Right atrium auricular region (tissue), 2 donors: Measurements from ENCODE around the gene TGIF1. TPM values are rescaled to one million over a fixed set of nuclear protein-coding genes. Genes with fewer than 3 reads are reported as not detected.

Experiments
- DNase-seq: peaks from one replicate; pipeline ENCODE4 v3.0.0-alpha.2; 2019; ENCODE audit warnings: low spot score
- H3K27ac ChIP-seq, 2 donors: fragments of 200-600 bp; sonication (generic); 1 replicate in 1 of 2; 2 replicates in 1 of 2; pipeline ENCODE4 v1.5.1; 2016 to 2019
- H3K27me3 ChIP-seq, 2 donors: fragments of 200-600 bp; sonication (generic); one replicate each; pipeline versions ENCODE4 v1.5.1 to v1.6.0; 2017 to 2019
- H3K36me3 ChIP-seq: fragments of 200-600 bp; sonication (generic); one replicate; pipeline ENCODE4 v1.5.1; 2016
- H3K4me1 ChIP-seq, 2 donors: fragments of 200-600 bp; sonication (generic); one replicate each; pipeline versions ENCODE4 v1.5.1 to v1.6.0; 2017 to 2019
- H3K4me3 ChIP-seq, 2 donors: fragments of 200-600 bp; sonication (generic); 1 replicate in 1 of 2; 2 replicates in 1 of 2; pipeline ENCODE4 v1.5.1; 2017 to 2019; ENCODE audit warnings: mild to moderate bottlenecking in 1 of 2, moderate library complexity in 1 of 2
- H3K9me3 ChIP-seq, 2 donors: fragments of 200-600 bp; sonication (generic); one replicate each; pipeline ENCODE4 v1.5.1; 2019
- total RNA-seq, 2 donors: library from RNA; depleted of rRNA; stranded (reverse); fragments of >200 nt; gene quantifications; one replicate each; pipeline ENCODE4 v1.1.0, GENCODE V29; 2016
- TF ChIP-seq, protein P1 (sequence below), 2 donors: fragments of 200-600 bp; sonication (generic); IDR thresholded peaks; one replicate each; pipeline ENCODE4 v1.5.1; 2019; ENCODE audit warnings: antibody characterized with exemption in 2 of 2

TGIF1 gene
- total RNA-seq, 2 donors from 2014 or later, result 32.1 to 44.8 TPM

DNA sequence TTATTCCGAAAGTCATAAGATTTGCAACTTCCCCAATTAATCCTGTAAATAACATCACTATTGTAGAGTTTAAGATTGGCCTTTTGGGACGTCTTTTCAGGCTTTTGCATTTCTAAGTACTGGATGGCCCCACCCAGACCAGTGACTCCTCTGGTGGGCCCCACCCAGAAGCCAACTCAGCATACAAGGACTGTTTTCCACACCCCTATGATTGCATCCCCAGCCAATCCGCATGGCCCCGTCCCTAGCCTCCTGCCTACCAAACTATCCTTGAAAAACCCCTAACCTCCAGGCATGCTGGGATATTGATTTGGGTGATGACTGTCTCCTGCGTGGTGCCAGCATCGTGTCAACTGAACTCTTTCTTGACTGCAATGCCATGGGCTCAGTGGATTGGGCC lies 24.5 kb upstream of the TGIF1 start:
- Histone ChIP-seq H3K27ac (no peak overlapping the region), H3K4me3 (no peak overlapping the region), H3K36me3 (no peaks in the 10 kb centered on the region), H3K4me1 (no peaks in the 10 kb centered on the region), H3K9me3 (no peaks in the 10 kb centered on the region), H3K27me3 (no peaks in the 10 kb centered on the region)
- TF ChIP-seq, protein P1, sequence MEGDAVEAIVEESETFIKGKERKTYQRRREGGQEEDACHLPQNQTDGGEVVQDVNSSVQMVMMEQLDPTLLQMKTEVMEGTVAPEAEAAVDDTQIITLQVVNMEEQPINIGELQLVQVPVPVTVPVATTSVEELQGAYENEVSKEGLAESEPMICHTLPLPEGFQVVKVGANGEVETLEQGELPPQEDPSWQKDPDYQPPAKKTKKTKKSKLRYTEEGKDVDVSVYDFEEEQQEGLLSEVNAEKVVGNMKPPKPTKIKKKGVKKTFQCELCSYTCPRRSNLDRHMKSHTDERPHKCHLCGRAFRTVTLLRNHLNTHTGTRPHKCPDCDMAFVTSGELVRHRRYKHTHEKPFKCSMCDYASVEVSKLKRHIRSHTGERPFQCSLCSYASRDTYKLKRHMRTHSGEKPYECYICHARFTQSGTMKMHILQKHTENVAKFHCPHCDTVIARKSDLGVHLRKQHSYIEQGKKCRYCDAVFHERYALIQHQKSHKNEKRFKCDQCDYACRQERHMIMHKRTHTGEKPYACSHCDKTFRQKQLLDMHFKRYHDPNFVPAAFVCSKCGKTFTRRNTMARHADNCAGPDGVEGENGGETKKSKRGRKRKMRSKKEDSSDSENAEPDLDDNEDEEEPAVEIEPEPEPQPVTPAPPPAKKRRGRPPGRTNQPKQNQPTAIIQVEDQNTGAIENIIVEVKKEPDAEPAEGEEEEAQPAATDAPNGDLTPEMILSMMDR (IDR thresholded peaks at IDR 0.05), result no peak
- no peak for DNase-seq

DNA sequence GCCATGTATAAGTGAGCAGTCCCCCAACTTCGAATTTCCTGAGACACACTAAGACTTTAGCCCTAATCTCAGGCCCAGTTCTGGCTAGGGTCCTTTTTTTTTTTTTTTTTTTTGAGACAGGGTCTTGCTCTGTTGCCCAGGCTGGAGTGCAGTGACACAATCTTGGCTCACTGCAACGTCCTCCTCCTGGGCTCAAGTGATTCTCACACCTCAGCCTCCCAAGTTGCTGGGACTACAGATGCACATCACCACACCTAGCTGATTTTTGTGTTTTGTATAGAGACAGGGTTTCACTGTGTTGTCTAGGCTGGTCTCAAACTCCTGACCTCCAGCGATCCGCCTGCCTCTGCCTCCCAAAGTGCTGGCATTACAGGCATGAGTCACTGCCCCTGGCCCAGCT lies 23.9 kb upstream of the TGIF1 start:
- Histone ChIP-seq H3K27me3 (no peaks in the 10 kb centered on the region), H3K9me3 (no peaks in the 10 kb centered on the region), H3K4me1 (no peaks in the 10 kb centered on the region), H3K4me3 (no peak overlapping the region), H3K27ac (no peak overlapping the region), H3K36me3 (no peaks in the 10 kb centered on the region)
- TF ChIP-seq, protein P1 (IDR thresholded peaks at IDR 0.05), result no peak
- no peak for DNase-seq

DNA sequence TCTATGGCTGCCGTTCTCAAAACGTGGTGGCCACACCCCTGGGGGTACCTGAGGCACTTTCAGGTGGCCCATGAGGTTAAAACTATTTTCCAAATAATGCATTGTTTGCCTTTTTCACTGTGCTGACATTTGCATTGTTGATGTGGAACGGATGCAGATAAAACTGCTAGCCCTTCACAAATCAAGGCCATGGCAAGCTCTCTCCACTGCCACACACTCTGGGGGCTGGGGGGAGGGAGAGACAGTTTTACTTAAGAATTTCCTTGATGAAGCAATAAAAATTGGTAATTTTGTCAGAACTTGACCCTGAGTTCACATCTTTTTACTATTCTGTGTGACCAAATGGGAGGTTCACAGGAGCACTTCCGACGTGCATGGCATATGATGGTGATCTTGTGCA lies 22.0 kb upstream of the TGIF1 start:
- Histone ChIP-seq H3K9me3 (no peaks in the 10 kb centered on the region), H3K4me1 (no peaks in the 10 kb centered on the region), H3K4me3 (no peak overlapping the region), H3K36me3 (no peaks in the 10 kb centered on the region), H3K27me3 (no peaks in the 10 kb centered on the region), H3K27ac (no peak overlapping the region)
- DNase-seq, result no peak
- TF ChIP-seq, protein P1 (IDR thresholded peaks at IDR 0.05), result no peak

DNA sequence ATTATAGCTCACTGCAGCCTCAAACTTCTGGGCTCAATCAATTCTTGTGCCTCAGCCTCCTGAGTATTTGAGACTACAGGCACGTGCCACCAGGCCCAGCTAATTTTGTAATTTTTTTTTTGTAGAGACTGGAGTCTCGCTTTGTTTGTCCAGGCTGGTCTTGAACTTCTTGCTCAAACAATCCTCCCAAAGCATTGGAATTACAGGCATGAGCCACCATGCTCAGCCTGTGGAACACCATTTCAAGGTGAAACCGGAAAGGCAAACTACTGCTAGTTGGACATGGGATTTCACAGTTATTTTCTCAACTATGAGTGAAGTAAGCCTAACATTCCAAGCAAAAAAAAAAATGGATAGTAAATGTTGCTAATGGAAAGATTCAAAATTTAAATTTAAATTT lies 20.9 kb upstream of the TGIF1 start:
- no peak for DNase-seq
- TF ChIP-seq, protein P1 (IDR thresholded peaks at IDR 0.05), result no peak

DNA sequence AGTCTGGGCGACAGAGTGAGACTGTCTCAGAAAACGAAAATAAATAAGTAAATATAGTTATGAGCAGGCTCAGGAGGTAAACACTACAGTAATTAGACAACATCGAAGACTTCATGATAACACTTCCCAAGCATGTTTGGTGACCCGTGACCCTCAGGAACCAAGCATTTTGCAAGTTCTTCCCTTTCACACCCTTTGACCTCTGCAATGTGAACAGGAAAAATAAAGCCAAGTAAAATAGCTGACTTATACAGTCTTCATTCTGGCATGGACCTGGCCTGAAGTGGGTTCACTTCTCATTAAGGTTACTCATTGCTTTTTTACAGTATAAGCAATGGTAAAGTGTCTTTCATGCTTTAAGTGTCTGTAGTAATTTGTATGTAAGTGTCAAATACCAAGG lies 15.3 kb upstream of the TGIF1 start:
- no peak for DNase-seq
- no peak overlapping the region for H3K27ac ChIP-seq
- H3K9me3 ChIP-seq, result no peaks in the 10 kb centered on the region
- H3K36me3 ChIP-seq, result no peaks in the 10 kb centered on the region
- H3K4me3 ChIP-seq, result no peak overlapping the region
- TF ChIP-seq, protein P1 (IDR thresholded peaks at IDR 0.05), result no peak
- no peaks in the 10 kb centered on the region for H3K4me1 ChIP-seq
- H3K27me3 ChIP-seq, result no peaks in the 10 kb centered on the region

More for the DNA sequence above, 20.9 kb upstream of the TGIF1 start:
- no peak overlapping the region for H3K27ac ChIP-seq
- H3K27me3 ChIP-seq, result no peaks in the 10 kb centered on the region
- H3K9me3 ChIP-seq, result no peaks in the 10 kb centered on the region
- no peak overlapping the region for H3K4me3 ChIP-seq
- H3K36me3 ChIP-seq, result no peaks in the 10 kb centered on the region
- no peaks in the 10 kb centered on the region for H3K4me1 ChIP-seq

DNA sequence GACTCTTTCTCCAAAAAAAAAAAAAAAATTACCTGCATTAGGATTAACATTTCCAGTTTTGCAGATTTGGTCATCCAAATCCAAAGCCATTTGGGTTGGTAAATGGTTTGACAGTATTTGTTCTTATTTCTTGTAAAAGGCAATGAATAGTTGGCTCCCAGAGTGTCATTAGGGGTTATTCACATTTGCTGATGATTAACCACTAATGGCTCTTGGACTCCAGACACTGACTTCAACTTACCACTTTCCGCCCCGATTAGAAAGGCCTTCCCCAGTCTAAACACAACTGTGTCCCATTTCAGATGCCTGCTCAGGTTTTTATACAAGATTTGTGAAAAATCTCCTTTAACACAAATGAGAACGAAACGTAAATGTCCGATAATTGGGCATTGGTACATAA lies 9.6 kb upstream of the TGIF1 start:
- no peak for DNase-seq
- Histone ChIP-seq H3K36me3 (no peaks in the 10 kb centered on the region), H3K27ac (no peak overlapping the region), H3K4me1 (no peaks in the 10 kb centered on the region), H3K27me3 (no peaks in the 10 kb centered on the region), H3K9me3 (no peaks in the 10 kb centered on the region), H3K4me3 (no peak overlapping the region)
- TF ChIP-seq, protein P1 (IDR thresholded peaks at IDR 0.05), result no peak
